ENCODE measurements around the gene COX14.

COX14 gene

DNA sequence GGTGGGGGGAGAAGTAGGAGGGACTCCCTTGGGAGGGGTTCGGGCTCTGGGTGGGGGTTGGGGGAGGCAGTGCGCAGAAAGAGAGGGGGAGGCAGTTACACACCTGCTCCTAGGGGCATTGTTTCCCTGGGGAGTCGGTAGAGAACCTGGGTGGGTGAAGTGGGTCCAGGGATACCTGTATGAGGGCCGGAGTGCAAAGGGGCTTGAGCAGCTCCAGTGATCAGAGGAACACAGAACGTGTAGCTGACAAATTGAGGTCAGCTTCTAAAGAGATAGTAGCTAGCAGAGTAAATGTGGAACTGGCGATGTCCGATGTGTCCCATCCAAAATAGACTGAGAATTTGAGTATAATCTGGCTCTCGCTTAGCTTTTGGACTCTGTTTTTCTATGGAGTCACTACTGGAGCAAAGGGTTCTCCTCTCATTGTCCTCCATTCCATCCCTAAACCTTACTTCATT, 26.4 kb upstream of the COX14 start:
- no peak for DNase-seq

DNA sequence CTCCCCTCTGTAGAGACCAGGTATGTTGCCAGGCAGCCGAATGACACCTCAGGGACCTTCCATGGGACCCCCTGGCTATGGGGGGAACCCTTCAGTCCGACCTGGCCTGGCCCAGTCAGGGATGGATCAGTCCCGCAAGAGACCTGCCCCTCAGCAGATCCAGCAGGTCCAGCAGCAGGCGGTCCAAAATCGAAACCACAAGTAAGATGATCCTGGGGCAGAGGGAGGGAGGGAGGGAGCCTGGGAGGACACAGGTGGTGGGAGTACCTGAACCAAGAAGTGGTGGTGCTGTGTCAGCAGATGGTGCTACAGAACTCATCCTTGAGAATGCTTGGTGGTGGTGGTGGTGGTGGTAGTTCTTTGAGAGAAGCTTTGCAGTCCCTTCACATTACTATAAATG, 25.9 kb upstream of the COX14 start:
- no peak for DNase-seq

DNA sequence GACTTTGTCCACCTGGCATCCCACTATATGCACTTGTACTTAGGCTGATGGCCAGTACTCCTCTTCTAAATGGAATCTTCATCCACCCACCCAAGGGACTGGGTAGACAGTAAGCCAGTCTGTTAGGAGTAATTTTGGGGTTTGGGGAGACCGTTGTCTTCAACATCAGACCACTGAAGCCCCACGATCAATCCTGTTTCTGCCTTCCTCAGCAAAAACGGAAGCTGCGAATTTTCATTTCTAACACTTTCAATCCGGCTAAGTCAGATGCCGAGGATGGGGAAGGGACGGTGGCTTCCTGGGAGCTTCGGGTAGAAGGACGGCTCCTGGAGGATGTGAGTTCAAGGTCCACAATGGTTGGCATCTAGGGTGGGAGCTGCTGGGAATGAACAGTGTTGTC, 24.9 kb upstream of the COX14 start:
- DNase-seq: no peak

GRCh38 chr12:50087995-50088394, 24.0 kb upstream of the COX14 start:
- DNase-seq: no peak

DNA sequence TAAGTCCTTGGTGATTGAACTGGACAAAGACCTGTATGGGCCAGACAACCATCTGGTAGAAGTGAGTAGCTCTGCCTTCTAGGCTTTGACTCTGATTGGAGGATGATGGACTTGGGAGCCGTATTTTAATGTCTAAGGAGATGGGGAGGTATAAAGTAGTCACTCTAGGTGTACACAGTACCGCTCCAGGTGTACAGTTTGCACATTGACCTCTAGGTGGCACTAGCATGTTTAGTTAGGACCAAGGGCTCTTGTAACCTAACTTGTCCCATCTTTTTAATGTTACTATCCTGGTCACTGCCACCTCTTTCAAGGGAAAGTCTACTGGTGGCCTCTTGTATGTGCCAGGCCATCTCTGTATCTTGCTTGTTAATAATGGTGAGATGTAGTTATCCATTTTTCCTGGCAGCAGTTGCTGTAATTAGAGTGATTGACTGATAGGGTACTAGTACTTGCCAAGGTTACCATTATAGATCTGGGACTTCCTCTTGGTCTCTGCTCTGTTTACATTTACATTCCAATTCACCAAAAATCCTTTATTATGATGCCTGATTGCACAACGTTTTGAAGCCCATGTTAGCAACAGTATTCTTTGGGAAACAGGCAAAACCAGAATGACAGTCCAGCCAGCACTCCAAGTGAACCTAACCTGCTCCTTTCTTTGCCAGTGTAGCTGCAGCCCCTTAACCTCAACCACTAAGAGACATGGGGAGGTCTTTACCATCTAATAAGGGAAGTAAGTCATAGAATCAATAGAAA, 23.3 kb upstream of the COX14 start:
- DNase-seq: peak; percentile 36

GRCh38 chr12:50089730-50090129, 22.3 kb upstream of the COX14 start:
- no peak for DNase-seq

DNA sequence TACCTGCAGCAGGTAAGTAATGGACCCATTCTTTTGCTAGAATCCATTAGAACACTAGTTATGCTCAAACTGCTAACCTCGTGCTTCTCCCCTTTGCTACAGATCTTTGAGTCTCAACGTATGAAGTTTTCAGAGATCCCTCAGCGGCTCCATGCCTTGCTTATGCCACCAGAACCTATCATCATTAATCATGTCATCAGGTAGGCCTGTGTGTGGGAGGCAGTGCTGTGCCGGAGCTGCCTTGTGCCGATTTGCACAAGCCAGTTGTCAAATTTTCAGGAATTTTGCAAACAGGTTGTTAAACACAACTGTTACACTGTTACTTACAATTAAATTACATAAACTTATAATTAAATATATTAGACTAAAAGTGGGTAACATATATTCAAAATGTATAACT, 21.6 kb upstream of the COX14 start:
- DNase-seq: no peak

DNA sequence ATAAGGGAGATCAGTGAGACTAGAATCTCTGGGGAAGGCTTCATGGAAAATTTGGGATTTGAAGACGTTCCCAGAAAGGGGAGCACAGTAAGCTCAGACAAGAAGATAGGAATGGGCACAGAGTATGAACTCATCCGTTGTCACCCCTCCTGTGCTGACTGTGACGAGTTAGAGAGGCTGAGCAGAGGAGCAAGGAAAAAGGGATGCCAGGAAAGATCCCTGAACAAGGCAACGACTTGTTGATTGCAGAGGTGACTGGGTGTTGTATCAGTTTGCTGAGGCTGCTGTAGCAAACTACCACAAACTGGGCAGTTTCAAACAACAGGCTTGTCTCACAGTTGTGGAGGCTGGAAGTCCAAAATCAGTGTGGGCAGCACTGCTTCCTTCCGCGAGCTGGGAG, 14.1 kb upstream of the COX14 start:
- DNase-seq: no peak

DNA sequence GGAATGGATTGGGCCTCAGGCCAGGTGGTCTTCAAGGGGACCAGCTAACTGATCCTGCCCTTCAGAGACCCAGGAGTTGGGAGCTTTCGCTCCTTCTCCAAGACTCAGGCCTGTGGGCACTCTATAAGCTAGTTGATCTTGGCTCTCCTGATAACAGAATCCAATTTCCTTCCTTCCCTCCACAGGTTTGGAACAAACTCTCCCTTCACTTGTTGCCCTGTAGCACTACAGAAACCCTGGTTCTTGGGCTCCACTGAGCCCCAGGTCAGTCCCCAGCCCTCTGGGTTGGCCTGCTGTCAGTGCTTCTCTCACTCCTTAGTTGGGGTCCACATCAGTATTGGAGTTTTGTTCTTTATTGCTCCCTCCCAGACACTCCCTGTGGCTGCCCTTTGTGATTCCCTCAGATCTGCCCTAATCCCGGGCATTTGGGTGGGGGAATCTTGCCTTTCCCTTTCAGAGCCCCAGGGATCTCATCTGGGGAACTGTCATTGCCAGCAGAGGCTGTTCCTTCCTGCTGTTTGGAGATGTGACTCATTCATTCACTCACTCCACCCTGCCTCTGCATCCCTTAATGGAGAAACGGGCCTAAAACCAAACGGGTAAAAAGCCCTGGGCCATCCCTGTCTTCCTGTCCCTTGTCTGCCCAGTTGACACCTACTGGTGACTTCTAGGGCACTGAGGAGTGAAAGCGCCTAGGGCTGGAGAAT, 12.6 kb upstream of the COX14 start:
- DNase-seq: no peak

DNA sequence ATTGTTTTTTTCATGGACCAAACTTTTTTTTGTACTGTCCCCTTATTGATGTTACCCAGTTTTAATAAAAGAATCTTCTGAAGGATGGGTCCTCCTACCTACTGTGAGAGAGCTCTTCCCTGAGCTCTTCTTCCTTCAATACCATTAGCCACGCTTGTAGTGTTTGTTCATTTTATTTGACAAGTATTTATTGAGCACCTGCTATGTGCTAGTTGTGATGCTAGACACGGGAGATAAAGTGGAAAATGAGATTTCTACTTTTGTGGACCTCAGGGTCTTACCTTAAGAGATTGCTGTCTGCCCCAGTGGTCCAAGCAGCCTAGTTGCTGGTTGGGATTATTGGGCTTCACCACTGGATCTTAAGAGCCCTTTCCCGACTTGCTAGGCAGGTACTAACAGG, 11.5 kb upstream of the COX14 start:
- DNase-seq: no peak

DNA sequence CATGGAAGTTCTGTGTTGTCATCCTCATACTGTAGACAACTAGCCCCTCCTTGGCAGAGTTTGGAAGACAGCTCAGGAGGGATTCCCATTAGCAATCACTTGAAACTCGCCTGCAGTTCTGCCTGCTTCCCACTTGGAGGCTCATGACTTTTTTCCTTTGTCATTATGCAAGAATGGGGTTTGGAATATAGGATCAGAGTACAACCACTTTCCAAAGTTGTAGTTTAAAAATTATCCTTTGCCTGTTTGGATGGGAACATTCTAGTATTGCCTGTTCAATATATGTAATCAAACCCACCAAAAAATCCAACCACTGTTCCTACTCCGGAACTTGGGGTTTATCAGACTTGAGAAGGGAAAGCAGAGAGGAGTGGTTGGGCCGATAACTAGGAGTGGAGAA, 10.4 kb upstream of the COX14 start:
- DNase-seq: no peak

- no peak for DNase-seq
These were observed 9.9 kb upstream of the COX14 start for GRCh38 chr12:50102131-50102531.

- no peak for DNase-seq
These were observed 9.3 kb upstream of the COX14 start for GRCh38 chr12:50102646-50103309.

- no peak for DNase-seq
These were observed 8.7 kb upstream of the COX14 start for GRCh38 chr12:50103351-50103750.

DNA sequence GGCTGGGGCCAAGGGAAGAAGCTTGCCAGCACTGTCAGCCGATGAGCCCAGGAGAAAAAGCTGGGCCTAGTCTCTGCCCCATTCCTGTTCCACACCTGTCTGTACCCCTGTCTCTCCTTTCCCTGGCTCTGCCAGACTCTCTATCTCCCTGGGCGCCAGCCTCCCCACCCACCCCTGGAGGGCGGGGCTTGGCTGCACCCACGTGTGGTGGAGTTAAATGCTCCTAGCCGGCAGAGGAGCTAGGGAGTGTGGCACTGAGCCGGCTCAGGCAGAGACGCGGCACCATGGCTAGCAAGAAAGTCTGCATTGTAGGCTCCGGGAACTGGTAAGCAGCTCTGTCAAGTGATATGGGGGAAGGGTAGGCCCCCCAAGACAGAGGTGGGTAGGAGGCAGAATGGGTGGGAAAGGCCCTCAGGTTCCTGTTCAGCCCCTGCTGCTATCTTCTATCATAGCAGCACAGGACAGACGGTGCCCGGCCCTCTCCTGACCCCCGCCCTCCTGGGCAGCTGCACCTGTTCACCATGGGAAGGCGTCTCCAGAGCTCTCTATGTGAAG, 8.2 kb upstream of the COX14 start, which contains the start of gene GPD1:
Gene GPD1 (plus strand): TSS at position 242 of the 555 bp plus-strand sequence. CDS start 43 bp downstream, at position 285.
- DNase-seq: no peak

DNA sequence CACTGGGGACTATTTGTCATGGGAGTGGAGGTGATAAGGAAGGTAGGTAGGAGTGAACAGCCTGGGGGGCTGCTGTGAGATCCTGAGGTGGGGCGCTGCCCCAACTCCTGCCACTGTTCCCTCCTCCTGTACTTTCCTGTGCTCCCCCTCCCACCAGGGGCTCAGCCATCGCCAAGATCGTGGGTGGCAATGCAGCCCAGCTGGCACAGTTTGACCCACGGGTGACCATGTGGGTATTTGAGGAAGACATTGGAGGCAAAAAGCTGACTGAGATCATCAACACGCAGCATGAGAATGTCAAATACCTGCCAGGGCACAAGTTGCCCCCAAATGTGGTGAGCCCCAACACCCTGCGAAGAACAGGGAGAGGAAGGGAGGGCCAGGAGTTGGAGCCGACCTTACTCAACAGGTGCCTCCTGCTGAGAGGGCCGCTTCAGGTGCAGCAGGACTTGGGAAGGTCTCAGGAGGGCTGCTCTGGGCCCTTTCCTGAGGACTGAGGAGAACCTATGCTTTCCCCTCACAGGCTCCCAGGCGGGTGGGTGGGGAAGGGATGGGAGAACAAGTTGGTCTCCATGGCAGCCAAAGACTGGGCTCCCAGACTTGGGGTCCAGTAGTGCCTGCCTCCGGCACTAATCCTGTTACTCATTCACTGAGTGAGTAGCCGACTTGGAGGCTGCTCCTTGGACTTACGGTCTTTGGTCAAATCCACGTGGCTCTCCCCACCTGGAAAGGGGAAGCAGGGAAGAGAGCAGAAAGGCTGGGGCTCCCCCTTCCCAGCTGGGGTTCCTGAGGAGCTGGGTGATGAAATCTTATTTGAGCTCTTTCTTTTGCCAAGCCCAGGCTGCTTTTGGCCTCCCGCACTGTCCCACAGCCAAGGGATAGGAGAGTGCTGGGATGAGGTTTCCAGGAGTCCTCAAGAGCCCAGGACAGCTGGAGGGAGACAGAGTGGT, 7.3 kb upstream of the COX14 start:
- DNase-seq: no peak

- DNase-seq: no peak
These were observed 6.1 kb upstream of the COX14 start for GRCh38 chr12:50105913-50106450.

GRCh38 chr12:50106907-50107306, 5.1 kb upstream of the COX14 start:
- no peak for DNase-seq

- DNase-seq: no peak
These were observed 4.4 kb upstream of the COX14 start for GRCh38 chr12:50107416-50108268.

- no peak for DNase-seq
These were observed 2.7 kb upstream of the COX14 start for GRCh38 chr12:50109319-50109718.

DNA sequence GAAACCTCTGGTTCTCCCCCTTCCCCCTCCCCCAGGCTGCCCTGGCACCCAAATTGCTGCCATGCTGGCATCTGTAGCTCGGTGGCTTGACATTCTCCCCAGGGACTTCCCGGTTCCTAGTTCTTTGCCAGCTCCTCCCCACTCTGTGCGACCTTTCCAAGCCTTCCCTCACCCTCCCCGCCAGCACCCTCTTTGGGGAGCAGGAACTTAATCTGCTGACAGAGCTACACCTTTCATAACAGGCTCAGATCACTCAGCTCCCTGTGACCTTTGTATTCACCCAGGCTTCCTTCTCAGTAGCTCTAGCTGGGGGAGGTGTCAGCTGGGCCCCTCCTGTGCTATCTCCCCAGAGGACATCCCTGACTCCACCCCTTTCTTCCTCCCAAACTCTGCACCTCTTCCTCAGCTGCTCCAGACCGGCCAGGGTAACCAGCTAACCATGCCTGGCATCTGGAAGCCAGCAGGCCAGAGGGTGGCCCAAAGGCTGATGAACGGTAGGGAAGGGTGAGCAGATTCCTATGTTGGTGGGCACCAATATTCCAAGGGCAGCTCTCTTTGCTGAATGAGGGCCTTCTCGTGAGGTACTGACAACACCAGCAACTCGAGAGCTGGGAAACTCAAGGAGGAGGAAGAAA, 1.8 kb upstream of the COX14 start:
- no peak for DNase-seq
